SU-DHL-6 (cell line): ENCODE results near the gene FRMD8.

Source experiments
- H2AFZ ChIP-seq: fragments of 200-600 bp; sonication (generic); 2 replicates; pipeline ENCODE4 v1.6.1; 2014; ENCODE audit warnings: low read depth, mild to moderate bottlenecking, moderate library complexity, mixed read lengths, antibody characterized with exemption, low read length; ENCODE audit not compliant: severe bottlenecking
- H3F3A ChIP-seq: fragments of 200-600 bp; shearing (Covaris generic); 2 replicates; pipeline ENCODE4 v1.6.0; 2016; ENCODE audit warnings: antibody characterized with exemption, mild to moderate bottlenecking; ENCODE audit not compliant: insufficient read depth
- H3K27ac ChIP-seq: fragments of 200-600 bp; sonication (generic); 2 replicates; pipeline ENCODE4 v1.5.1; 2016; ENCODE audit warnings: low read depth, mild to moderate bottlenecking, low read length, moderate library complexity, mixed read lengths
- H3K27me3 ChIP-seq: fragments of 200-600 bp; sonication (generic), shearing (Covaris generic); 2 replicates; pipeline ENCODE4 v1.6.0; 2014; ENCODE audit warnings: mild to moderate bottlenecking, low read length
- H3K36me3 ChIP-seq: fragments of 200-600 bp; sonication (generic); 2 replicates; pipeline ENCODE4 v1.6.1; 2014; ENCODE audit warnings: mild to moderate bottlenecking, low read length, mixed read lengths
- H3K4me2 ChIP-seq: fragments of 300-600, 200-600 bp; shearing (Covaris generic), sonication (generic); 2 replicates; pipeline ENCODE4 v1.6.0; 2014; ENCODE audit warnings: low read length, low read depth, mild to moderate bottlenecking; ENCODE audit not compliant: poor library complexity, severe bottlenecking
- H3K4me3 ChIP-seq: fragments of 200-600 bp; sonication (generic); 2 replicates; pipeline ENCODE4 v1.5.1; 2014; ENCODE audit warnings: antibody characterized with exemption, low read length, mild to moderate bottlenecking, mixed read lengths; ENCODE audit not compliant: insufficient read depth, poor library complexity, severe bottlenecking
- H3K79me2 ChIP-seq: fragments of 200-600 bp; sonication (generic); 2 replicates; pipeline ENCODE4 v1.6.1; 2014; ENCODE audit warnings: mild to moderate bottlenecking, low read length, moderate library complexity; ENCODE audit not compliant: insufficient read depth
- H3K9ac ChIP-seq: fragments of 200-600 bp; sonication (generic); 2 replicates; pipeline ENCODE4 v1.7.0; 2014; ENCODE audit warnings: mild to moderate bottlenecking, low read length
- H3K9me2 ChIP-seq: fragments of 200-600 bp; sonication (generic); replicated peaks from 2 replicates; pipeline ENCODE4 v1.6.1; 2014; ENCODE audit warnings: low read length; ENCODE audit not compliant: insufficient read depth
- H3K9me3 ChIP-seq: fragments of 200-600 bp; sonication (generic); 2 replicates; pipeline ENCODE4 v1.6.1; 2014; ENCODE audit warnings: low read length, mixed read lengths; ENCODE audit not compliant: insufficient read depth
- H4K20me1 ChIP-seq: fragments of 200-600 bp; sonication (generic); 2 replicates; pipeline ENCODE4 v1.6.1; 2014; ENCODE audit warnings: low read depth, mild to moderate bottlenecking, antibody characterized with exemption, low read length, moderate library complexity, mixed read lengths
- CTCF ChIP-seq: fragments of 200-600 bp; sonication (generic); IDR thresholded peaks from one replicate; pipeline ENCODE4 v1.5.1; 2017; ENCODE audit warnings: antibody characterized with exemption, mild to moderate bottlenecking, low read length, moderate library complexity; ENCODE audit not compliant: insufficient read depth, poor library complexity, severe bottlenecking
- EZH2phosphoT487 ChIP-seq: fragments of 200-600 bp; sonication (generic), shearing (Covaris generic); conservative IDR thresholded peaks from 2 replicates; pipeline ENCODE4 v1.6.1; 2018; ENCODE audit warnings: mild to moderate bottlenecking, antibody characterized with exemption, low read length, moderate library complexity, mixed read lengths

FRMD8 gene

GRCh38 chr11:65436412-65437032 lies 50.1 kb downstream of the FRMD8 start:
- Histone ChIP-seq H2AFZ (no peak overlapping the region), H4K20me1 (no peaks in the 10 kb centered on the region), H3K27me3 (no peaks in the 10 kb centered on the region), H3K4me2 (no peak overlapping the region), H3F3A (peaks cover 95% of the 10 kb centered on the region), H3K36me3 (peaks cover 17% of the 10 kb centered on the region), H3K9ac (no peak overlapping the region), H3K27ac (peak overlapping the region; percentile 98), H3K9me2 (no peaks in the 10 kb centered on the region), H3K4me3 (no peak overlapping the region), H3K9me3 (no peaks in the 10 kb centered on the region), H3K79me2 (peaks cover 29% of the 10 kb centered on the region)
- no peak for TF ChIP-seq CTCF
- no peak for TF ChIP-seq EZH2phosphoT487

- Histone ChIP-seq H2AFZ (no peak overlapping the region), H3K4me3 (no peak overlapping the region), H3K9me3 (no peaks in the 10 kb centered on the region), H3K9me2 (no peaks in the 10 kb centered on the region), H3K79me2 (peaks cover 18% of the 10 kb centered on the region), H3K27ac (peak overlapping the region; percentile 98; the same call in 1 of the 2 replicates), H3K4me2 (no peak overlapping the region), H3K9ac (no peak overlapping the region), H3K36me3 (peaks cover 14% of the 10 kb centered on the region), H3K27me3 (no peaks in the 10 kb centered on the region), H4K20me1 (no peaks in the 10 kb centered on the region), H3F3A (peaks cover 95% of the 10 kb centered on the region)
- no peak for TF ChIP-seq EZH2phosphoT487
- TF ChIP-seq CTCF: no peak
Measured at GRCh38 chr11:65437436-65438227, 51.2 kb downstream of the FRMD8 start.

- H4K20me1 ChIP-seq: no peaks in the 10 kb centered on the region
- H3K79me2 ChIP-seq: peaks cover 11% of the 10 kb centered on the region
- H3F3A ChIP-seq: peaks cover 95% of the 10 kb centered on the region
- H3K4me2 ChIP-seq: peak overlapping the region; percentile 83
- H3K9ac ChIP-seq: no peak overlapping the region
- H3K9me3 ChIP-seq: no peaks in the 10 kb centered on the region
- no peaks in the 10 kb centered on the region for H3K9me2 ChIP-seq
- no peak overlapping the region for H3K4me3 ChIP-seq
- peak overlapping the region; percentile 98 for H3K27ac ChIP-seq
- no peak for TF ChIP-seq EZH2phosphoT487
- TF ChIP-seq CTCF: no peak
- H3K27me3 ChIP-seq: no peaks in the 10 kb centered on the region
- peaks cover 14% of the 10 kb centered on the region for H3K36me3 ChIP-seq
- H2AFZ ChIP-seq: no peak overlapping the region
Measured at GRCh38 chr11:65438257-65439151, 52.1 kb downstream of the FRMD8 start.
